NB4 (cell line): ENCODE results near the gene TBC1D1.

Source experiments
- DNase-seq: peaks from one replicate; pipeline ENCODE4 v3.0.0; 2010; ENCODE audit warnings: low read depth
- H3K4me3 ChIP-seq: one replicate; pipeline ENCODE4 v1.5.1; 2011; ENCODE audit warnings: mild to moderate bottlenecking, low read depth, low read length, moderate library complexity
- MYC ChIP-seq: IDR thresholded peaks from 2 replicates; pipeline ENCODE4 v1.6.1; 2011; ENCODE audit warnings: low read depth, low read length
- POLR2A ChIP-seq: IDR thresholded peaks from 2 replicates; pipeline ENCODE4 v1.6.1; 2011; ENCODE audit warnings: mild to moderate bottlenecking; ENCODE audit not compliant: insufficient read length; ENCODE audit errors: extremely low read depth
- TF ChIP-seq, protein P1 (sequence below): IDR thresholded peaks from 2 replicates; pipeline ENCODE4 v1.6.1; 2011; ENCODE audit warnings: low read depth, low read length
- TF ChIP-seq, protein P2 (sequence below): IDR thresholded peaks from one replicate; pipeline ENCODE4 v1.5.1; 2012; ENCODE audit warnings: low read depth, low read length

Gene TBC1D1

DNA sequence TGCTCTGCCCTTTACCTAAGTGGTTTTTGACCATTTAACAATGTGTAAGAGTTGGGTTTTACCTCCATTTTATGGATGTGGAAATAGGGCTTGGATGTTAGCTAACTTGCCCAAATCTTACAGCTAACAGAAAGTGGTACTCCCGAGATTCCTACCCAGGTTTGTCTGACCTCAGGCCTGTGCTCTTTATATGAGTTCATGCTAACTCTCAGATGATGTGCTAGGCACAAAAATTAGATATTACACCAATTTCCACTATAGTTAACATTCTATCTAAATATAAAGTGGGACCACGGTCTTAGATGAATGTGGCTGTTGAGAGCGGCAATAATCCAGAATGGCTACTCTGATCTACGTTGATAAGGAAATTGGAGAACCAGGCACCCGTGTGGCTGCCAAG, 69.2 kb downstream of the TBC1D1 start, which contains the start of gene PTTG2:
Gene PTTG2 (plus strand): TSS at position 301 of the 400 bp plus-strand sequence. CDS start 37 bp downstream, at position 338.
- no peak for DNase-seq
- TF ChIP-seq MYC (no peak), POLR2A (no peak)
- TF ChIP-seq, protein P1, sequence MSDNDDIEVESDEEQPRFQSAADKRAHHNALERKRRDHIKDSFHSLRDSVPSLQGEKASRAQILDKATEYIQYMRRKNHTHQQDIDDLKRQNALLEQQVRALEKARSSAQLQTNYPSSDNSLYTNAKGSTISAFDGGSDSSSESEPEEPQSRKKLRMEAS = no peak
- TF ChIP-seq, protein P2, sequence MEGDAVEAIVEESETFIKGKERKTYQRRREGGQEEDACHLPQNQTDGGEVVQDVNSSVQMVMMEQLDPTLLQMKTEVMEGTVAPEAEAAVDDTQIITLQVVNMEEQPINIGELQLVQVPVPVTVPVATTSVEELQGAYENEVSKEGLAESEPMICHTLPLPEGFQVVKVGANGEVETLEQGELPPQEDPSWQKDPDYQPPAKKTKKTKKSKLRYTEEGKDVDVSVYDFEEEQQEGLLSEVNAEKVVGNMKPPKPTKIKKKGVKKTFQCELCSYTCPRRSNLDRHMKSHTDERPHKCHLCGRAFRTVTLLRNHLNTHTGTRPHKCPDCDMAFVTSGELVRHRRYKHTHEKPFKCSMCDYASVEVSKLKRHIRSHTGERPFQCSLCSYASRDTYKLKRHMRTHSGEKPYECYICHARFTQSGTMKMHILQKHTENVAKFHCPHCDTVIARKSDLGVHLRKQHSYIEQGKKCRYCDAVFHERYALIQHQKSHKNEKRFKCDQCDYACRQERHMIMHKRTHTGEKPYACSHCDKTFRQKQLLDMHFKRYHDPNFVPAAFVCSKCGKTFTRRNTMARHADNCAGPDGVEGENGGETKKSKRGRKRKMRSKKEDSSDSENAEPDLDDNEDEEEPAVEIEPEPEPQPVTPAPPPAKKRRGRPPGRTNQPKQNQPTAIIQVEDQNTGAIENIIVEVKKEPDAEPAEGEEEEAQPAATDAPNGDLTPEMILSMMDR = no peak
- no peak within 1 kb of the TSS for H3K4me3 ChIP-seq

DNA sequence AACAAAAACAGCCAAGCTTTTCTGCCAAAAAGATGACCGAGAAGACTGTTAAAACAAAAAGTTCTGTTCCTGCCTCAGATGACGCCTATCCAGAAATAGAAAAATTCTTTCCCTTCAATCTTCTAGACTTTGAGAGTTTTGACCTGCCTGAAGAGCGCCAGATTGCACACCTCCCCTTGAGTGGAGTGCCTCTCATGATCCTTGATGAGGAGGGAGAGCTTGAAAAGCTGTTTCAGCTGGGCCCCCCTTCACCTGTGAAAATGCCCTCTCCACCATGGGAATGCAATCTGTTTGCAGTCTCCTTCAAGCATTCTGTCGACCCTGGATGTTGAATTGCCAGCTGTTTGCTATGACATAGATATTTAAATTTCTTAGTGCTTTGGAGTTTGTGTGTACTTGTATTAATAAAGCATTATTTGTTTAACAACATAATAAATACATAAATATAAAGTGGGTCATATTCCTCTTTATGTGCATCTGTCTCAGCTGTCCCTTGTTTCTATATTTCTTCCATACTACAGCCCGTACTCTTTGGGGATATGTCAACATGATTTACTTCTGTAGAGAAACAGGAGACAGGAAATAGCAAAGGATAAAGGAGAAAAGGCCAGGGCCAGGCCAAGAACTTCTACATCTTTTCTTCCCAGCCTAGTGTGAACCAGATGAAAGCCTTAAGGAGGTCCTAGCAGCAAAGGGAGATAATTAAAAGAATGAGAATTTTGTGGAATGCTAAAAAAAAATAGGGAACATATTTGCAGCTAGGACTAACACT, 70.0 kb downstream of the TBC1D1 start:
- no peak for DNase-seq
- no peak overlapping the region for H3K4me3 ChIP-seq
- TF ChIP-seq, protein P2 = no peak

DNA sequence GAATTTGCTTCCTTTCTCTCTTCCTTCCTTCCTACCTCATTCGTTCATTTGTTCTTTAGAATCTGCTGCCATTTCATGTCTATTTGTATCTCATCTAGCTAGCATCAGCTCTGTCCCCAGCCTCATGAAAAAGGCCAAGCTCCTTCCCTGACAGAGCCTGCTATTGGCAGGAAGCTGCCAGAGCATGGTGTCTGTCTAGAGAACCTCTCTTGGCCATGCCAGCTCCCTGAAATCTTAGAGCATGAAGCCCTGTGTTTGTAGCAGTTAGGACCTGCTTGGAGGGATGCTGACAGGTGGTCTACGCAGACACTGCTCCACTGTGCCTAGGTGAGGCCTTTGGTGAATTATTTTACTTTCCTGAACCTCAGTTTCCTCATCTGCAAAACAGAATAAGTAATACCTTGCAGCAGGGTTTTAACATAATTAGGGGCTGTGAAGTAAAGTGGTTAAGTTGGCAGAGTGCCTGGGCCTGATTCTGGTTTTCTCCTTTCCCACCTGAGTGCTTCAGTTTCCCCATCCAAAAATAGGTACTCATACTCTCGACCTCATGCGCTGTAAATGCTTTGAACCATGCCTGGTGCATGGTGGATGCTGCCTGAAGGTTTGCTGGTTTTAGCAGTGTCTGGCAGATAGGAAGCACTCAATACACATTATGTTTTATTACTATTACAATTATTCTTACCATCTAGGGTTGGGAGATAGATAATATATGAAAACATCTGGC, 74.0 kb downstream of the TBC1D1 start:
- no peak for DNase-seq
- no peak overlapping the region for H3K4me3 ChIP-seq
- TF ChIP-seq, protein P1 = no peak
- TF ChIP-seq MYC (no peak), POLR2A (no peak)
- TF ChIP-seq, protein P2 = no peak

DNA sequence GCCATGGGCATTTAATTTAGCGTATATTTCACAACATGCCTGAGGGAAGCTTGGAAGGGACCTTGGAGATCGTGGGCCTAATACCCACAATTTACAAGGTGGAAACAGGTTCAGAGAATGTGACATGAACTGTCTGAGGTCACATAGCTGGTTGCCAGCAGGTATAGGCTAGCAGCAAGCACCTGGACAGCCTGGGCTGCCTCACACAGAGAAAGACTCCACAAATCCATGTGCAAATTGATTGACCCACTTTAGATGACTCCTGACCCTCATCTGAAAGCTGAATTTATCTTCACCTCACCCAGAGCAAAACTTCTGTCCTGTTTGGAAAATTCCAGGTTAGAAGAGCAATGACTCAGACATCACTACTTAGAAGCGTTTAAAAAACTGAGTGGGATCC, 75.2 kb downstream of the TBC1D1 start:
- TF ChIP-seq POLR2A = no peak
- TF ChIP-seq, protein P2 = no peak
- TF ChIP-seq MYC = no peak
- TF ChIP-seq, protein P1 = no peak
- no peak overlapping the region for H3K4me3 ChIP-seq
- DNase-seq = no peak

DNA sequence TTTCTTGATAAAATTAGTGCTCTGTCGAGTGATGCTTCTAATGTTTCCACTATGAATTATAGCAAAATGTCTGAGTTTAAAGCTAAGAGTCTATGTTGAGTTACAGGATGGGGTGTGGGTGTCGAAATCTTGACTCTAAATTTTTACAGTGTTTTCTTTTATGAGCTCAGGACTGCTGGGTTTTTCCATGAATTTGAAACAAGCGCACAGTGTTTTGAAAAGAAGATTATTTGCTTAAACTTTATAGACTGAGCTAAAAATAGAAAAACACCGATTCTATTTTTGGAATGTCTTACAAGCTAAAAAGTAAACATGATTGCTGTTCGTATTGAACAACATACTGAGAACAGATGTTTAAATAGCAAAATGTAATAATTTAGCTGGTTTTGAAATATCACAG, 76.9 kb downstream of the TBC1D1 start:
- DNase-seq = no peak
- TF ChIP-seq, protein P2 = no peak
- no peak for TF ChIP-seq POLR2A
- H3K4me3 ChIP-seq = no peak overlapping the region
